Measurements from ENCODE around the gene ZXDC.

The ZXDC gene

DNA sequence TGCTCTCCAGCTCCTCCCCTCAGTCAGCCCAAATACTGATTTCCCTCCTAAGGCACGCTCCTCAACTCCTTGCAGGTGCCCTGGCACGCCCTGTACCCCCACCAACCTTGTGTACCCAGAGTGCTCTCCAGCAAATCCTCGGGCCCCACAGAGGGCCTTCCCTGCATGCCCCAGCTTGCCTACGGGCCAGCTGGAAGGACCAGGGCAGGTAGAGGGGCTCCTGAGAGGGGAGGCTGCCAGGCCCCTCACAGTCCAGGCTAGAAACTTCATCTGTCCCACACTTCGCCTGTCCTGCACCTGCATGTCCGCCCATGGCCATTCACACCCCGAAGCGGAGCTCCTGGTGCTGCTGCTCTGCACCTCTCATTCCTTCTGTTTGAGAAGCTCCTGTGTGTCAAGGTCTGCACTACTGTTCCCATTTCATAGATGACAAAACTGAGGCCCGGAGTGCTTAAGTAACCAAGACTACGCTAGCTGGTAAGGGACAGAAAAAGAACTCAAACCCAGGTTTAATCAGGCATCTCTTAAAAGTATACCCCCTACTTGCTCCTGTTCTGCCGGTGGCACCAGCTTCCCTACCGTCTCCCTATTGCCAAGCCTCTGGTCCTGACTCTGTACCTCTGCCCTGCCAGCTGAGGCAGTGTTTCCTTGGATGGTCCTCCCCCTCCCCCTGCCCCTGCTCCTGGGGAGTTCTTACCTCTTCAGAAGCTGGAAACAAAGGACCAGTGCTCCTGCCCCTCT lies 35.6 kb downstream of the ZXDC start:
- DNase-seq (ENCODE audit: low read depth): no peak
- TF ChIP-seq, protein P1, sequence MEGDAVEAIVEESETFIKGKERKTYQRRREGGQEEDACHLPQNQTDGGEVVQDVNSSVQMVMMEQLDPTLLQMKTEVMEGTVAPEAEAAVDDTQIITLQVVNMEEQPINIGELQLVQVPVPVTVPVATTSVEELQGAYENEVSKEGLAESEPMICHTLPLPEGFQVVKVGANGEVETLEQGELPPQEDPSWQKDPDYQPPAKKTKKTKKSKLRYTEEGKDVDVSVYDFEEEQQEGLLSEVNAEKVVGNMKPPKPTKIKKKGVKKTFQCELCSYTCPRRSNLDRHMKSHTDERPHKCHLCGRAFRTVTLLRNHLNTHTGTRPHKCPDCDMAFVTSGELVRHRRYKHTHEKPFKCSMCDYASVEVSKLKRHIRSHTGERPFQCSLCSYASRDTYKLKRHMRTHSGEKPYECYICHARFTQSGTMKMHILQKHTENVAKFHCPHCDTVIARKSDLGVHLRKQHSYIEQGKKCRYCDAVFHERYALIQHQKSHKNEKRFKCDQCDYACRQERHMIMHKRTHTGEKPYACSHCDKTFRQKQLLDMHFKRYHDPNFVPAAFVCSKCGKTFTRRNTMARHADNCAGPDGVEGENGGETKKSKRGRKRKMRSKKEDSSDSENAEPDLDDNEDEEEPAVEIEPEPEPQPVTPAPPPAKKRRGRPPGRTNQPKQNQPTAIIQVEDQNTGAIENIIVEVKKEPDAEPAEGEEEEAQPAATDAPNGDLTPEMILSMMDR (IDR thresholded peaks at IDR 0.05; ENCODE audit: control insufficient read depth, extremely low read depth, insufficient read depth): no peak
- H3K4me3 ChIP-seq (ENCODE audit: low read depth, low read length): no peak overlapping the region

DNA sequence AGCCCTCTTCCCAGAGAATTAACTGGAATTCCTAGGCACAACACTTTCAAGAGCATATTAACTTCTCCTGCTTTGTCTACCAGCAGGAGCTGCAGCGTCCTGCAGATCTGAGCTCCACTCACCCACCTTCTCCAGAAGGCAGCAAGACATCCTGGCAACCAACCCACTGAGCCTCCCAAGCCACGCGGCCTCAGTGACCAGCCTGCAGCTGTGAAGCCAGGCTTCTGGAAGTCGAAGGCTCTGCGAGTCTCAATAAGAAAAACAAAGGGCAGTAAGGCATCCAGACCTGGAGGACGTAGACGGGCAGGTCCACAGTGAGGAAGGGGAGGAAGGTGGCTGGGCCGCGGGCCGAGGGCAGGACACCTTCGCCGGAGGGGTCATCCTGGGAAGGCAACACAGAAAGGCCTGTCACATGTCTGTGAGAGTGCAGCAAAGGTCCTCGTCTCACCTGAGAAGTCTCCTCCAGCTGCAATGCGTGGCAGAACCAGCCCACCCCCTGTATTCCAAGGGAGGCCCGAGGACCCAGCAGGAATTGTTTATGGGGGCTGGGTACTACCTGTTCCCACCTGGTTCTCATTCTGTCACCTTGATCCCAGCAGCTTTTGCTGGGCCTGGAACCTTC lies 36.2 kb downstream of the ZXDC start:
- DNase-seq (ENCODE audit: low read depth): no peak
- H3K4me3 ChIP-seq (ENCODE audit: low read depth, low read length): no peak overlapping the region
- TF ChIP-seq, protein P1 (IDR thresholded peaks at IDR 0.05; ENCODE audit: control insufficient read depth, extremely low read depth, insufficient read depth): no peak

DNA sequence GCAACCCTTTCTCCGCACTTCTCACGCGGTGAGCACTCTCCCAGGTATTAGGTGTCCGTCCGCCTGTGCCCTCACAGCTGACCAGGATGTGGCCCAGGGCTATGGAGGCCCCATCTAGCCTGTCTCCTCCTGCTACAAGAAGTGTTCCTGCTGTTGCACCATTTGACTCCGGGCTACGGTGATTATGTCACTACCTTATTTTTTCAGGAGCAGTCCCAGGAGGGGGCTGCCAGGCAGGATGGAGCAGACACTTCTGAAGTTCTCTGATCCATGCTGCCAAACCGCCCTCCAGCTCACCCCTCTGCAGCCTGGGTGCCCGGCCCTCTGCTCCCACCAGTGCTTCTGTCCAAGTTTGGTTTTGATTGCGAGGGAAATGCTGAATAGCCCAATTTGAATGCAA lies 36.9 kb downstream of the ZXDC start:
- no peak overlapping the region for H3K4me3 ChIP-seq (ENCODE audit: low read depth, low read length)
- DNase-seq (ENCODE audit: low read depth): no peak

DNA sequence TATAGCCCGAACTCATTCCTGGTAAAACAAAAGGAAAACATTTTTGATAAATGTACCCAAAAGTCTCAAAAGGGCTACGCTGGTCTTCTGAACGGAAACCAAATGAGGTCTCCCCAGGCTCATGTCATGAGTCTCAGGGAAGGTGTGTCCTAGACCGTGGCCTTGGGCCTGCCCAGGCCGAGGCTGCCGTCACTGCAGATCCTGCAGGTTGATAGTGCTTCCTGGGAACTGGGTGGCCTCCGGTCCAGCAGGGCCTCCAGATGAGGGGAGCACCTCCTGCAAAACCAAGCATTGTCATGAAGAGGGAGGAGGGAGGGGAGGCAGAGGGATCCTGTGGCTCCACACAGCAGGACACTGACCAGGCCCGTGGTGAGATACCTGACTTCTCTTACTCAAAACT lies 37.5 kb downstream of the ZXDC start:
- TF ChIP-seq, protein P1 (IDR thresholded peaks at IDR 0.05; ENCODE audit: control insufficient read depth, extremely low read depth, insufficient read depth): no peak
- no peak for DNase-seq (ENCODE audit: low read depth)
- H3K4me3 ChIP-seq (ENCODE audit: low read depth, low read length): no peak overlapping the region

More for the DNA sequence above, 36.9 kb downstream of the ZXDC start:
- TF ChIP-seq, protein P1 (IDR thresholded peaks at IDR 0.05; ENCODE audit: control insufficient read depth, extremely low read depth, insufficient read depth): no peak

DNA sequence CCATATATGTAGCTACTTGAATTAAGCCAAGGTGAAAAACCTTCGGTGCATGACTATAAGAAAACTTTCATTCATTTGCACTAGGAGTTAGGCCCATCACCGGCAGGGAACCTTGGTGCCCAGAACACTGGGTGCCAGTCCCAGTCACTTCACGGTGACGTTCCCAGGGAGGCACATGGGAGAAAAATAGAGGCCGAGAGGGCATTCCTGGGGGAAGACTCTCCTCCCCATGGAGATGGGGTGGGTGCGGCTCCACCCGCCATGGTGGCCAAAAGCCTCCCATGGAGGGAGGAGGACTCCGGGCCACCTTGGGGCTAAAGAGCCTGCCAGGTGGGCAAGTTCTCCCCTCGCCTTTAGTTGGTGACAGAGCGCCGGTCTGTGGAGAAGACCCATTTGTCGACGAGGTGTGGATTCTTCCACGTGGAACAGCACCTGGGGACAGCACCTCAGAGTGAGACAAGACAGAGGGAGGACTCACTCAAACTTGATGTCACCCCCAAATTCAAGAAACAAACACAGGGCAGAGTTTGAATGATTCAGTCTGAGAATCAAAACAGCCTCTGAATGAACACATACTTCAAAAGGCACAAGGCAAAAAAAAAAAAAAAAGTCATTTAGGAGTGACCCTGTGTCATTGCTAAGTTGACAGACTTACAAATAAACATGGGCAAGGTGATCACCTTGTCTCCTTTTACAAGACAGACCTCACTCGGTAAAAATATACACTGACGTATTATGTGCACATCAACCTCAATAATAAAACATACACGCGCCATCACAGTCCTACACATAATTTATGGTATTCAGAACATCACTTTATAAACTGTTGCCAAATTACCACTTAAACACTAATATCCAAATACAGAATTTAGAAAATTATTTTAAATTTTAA lies 38.6 kb downstream of the ZXDC start:
- TF ChIP-seq, protein P1 (IDR thresholded peaks at IDR 0.05; ENCODE audit: control insufficient read depth, extremely low read depth, insufficient read depth): no peak
- no peak overlapping the region for H3K4me3 ChIP-seq (ENCODE audit: low read depth, low read length)

DNA sequence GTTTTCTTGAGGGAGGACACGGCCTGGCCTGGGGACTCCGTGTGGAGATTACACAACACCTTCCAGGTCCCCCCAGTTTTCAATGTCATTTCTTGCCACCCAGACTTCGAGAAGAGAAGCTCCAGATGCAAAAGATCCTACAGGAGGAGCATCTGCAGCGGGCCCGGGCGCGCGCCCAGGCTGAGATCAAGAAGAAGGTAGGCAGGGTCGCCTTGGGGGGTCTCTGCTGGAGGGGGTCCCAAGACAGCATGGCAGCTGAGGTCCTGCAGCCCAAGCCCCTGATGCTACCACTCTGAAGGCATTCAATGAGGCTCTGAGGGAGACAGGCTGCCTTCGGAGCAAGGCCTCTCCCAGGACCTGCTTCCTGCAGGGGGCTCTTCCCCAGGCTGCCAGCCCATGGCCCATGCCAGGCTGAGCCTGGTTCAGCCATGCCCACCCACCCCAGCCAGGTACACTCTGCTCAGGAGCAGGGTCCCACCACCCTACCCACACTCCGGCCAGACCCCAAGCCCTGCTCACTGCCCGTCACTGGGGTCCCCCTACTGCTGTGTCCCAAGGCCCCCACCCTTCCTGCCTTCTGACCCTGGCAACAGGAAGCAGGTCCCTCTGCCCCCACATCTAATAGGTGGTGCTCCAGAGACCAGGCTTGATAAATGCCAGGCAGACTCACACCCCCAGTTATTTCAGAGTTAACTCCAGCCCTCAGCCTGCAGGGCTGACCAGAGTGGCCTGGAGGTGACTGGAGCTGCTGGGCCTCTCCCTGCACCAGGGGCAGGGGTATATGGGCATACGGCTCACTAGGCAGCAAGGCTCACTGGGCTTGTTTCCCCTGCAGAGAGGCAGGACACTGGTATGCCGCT lies 40.0 kb downstream of the ZXDC start:
- TF ChIP-seq, protein P1 (IDR thresholded peaks at IDR 0.05; ENCODE audit: control insufficient read depth, extremely low read depth, insufficient read depth): no peak
- no peak for DNase-seq (ENCODE audit: low read depth)
- no peak overlapping the region for H3K4me3 ChIP-seq (ENCODE audit: low read depth, low read length)

More for the DNA sequence above, 38.6 kb downstream of the ZXDC start:
- no peak for DNase-seq (ENCODE audit: low read depth)

Data from LNCaP clone FGC (cell line).